K562 (cell line): ENCODE measurements around the gene EXOC2. TPM values are rescaled to one million over a fixed set of nuclear protein-coding genes. Genes with fewer than 3 reads are reported as not detected.

ENCODE experiments used
- ATAC-seq: fragments of 200-7000 bp; cut with Tn5 transposase; 3 replicates; pipeline ENCODE4 v1.9.1; 2020; ENCODE audit warnings: moderate library complexity
- BruUV-seq: library from RNA; stranded (reverse); fragments of 400-500 nt; replicated peaks from 2 replicates; lab custom pipeline; 2021; lab: Mats Ljungman, UMichigan
- CTCF ChIA-PET: fragments of 300-600 bp; formaldehyde crosslinking; extraction: SDS; loops from one replicate; lab custom pipeline; 2021; ENCODE audit warnings: low intra/inter-chr PET ratio; lab: Yijun Ruan, JAX
- POLR2A ChIA-PET: fragments of 300-600, 350-650 bp; sonication (Branson Sonifier 250); formaldehyde crosslinking; extraction: SDS; loops from one replicate; lab custom pipeline; 2021; ENCODE audit warnings: antibody characterized with exemption, inconsistent platforms; lab: Yijun Ruan, JAX
- DNase-seq, 4 experiments: peaks; one replicate each; pipeline versions ENCODE4 v3.0.0 to v3.0.0-alpha.2; 2011 to 2018; ENCODE audit warnings: low spot score in 3 of 4, mixed read lengths in 3 of 4; ENCODE audit errors: extremely low read depth in 1 of 4
- FAIRE-seq: peaks from 2 replicates; lab custom pipeline; 2011; peaks lifted over from hg19 to GRCh38; lab: Jason Lieb, UNC
- H2AFZ ChIP-seq: 2 replicates; pipeline ENCODE4 v1.6.0; 2011; ENCODE audit warnings: low read depth, low read length, control low read depth, inconsistent platforms
- H3K27ac ChIP-seq: fragments of 200-600 bp; 3 replicates; pipeline ENCODE4 v1.8.0; 2011; ENCODE audit warnings: low read depth, mild to moderate bottlenecking, control low read depth, inconsistent platforms, low read length, moderate library complexity, mixed read lengths; ENCODE audit errors: extremely low read depth
- H3K27me3 ChIP-seq, 2 experiments: fragments of 300-600 bp in 1 of 2; 2 replicates in 1 of 2; 3 replicates in 1 of 2; pipeline versions ENCODE4 v1.6.0 to v1.8.0; 2011; ENCODE audit warnings: inconsistent platforms in 2 of 2, low read length in 2 of 2, mild to moderate bottlenecking in 1 of 2, mixed read lengths in 1 of 2, moderate library complexity in 1 of 2; ENCODE audit not compliant: control insufficient read depth in 2 of 2, insufficient read depth in 2 of 2
- H3K36me3 ChIP-seq: fragments of 300-600 bp; 3 replicates; pipeline ENCODE4 v1.8.0; 2011; ENCODE audit warnings: mild to moderate bottlenecking, low read length, inconsistent platforms; ENCODE audit not compliant: control insufficient read depth, insufficient read depth
- H3K4me1 ChIP-seq, 2 experiments: fragments of 200-600 bp in 1 of 2; replicated peaks in 1 of 2; 2 replicates in 1 of 2; 3 replicates in 1 of 2; pipeline versions ENCODE4 v1.5.1 to v1.8.0; 2011; ENCODE audit warnings: inconsistent platforms in 2 of 2, low read length in 2 of 2, mild to moderate bottlenecking in 1 of 2, mixed read lengths in 1 of 2, moderate library complexity in 1 of 2; ENCODE audit not compliant: control insufficient read depth in 2 of 2, insufficient read depth in 2 of 2
- H3K4me2 ChIP-seq: 2 replicates; pipeline ENCODE4 v1.6.1; 2011; ENCODE audit warnings: low read length, control low read depth, inconsistent platforms, mixed read lengths; ENCODE audit not compliant: insufficient read depth
- H3K4me3 ChIP-seq: fragments of 200-600 bp; sonication (generic), shearing (Covaris generic); 2 replicates; pipeline ENCODE4 v1.5.1; 2016; ENCODE audit warnings: control low read depth, inconsistent platforms
- H3K79me2 ChIP-seq: fragments of 200-600 bp; 3 replicates; pipeline ENCODE4 v1.8.0; 2011; ENCODE audit warnings: low read length, inconsistent platforms; ENCODE audit not compliant: control insufficient read depth, insufficient read depth
- H3K9ac ChIP-seq, 2 experiments: 2 replicates each; pipeline versions ENCODE4 v1.6.0 to v1.6.1; 2011; ENCODE audit warnings: low read depth in 2 of 2, low read length in 2 of 2, control low read depth in 1 of 2, inconsistent platforms in 1 of 2, mild to moderate bottlenecking in 1 of 2, mixed read lengths in 1 of 2; ENCODE audit not compliant: insufficient read depth in 1 of 2
- H3K9me1 ChIP-seq: one replicate; pipeline ENCODE4 v1.6.0; 2011; ENCODE audit warnings: inconsistent platforms, mild to moderate bottlenecking, low read length, moderate library complexity; ENCODE audit not compliant: control insufficient read depth, insufficient read depth
- H3K9me3 ChIP-seq: replicated peaks from 2 replicates; pipeline ENCODE4 v1.5.1; 2011; ENCODE audit warnings: low read depth, low read length, inconsistent platforms; ENCODE audit not compliant: control insufficient read depth, insufficient read depth
- H4K20me1 ChIP-seq: replicated peaks from 2 replicates; pipeline ENCODE4 v1.6.1; 2011; ENCODE audit warnings: low read length, inconsistent platforms, mixed read lengths; ENCODE audit not compliant: control insufficient read depth, insufficient read depth
- ATF7 ChIP-seq: fragments of 450-650 bp; IDR thresholded peaks from 2 replicates; pipeline ENCODE4 v1.7.1; 2014; ENCODE audit warnings: mild to moderate bottlenecking, moderate library complexity
- BMI1 ChIP-seq: fragments of 150-350 bp; IDR thresholded peaks from 2 replicates; pipeline ENCODE4 v1.6.1; 2014; ENCODE audit warnings: low read length
- BRD4 ChIP-seq: fragments of 200-600 bp; sonication (generic); IDR thresholded peaks from 2 replicates; pipeline ENCODE4 v1.6.1; 2017; ENCODE audit warnings: inconsistent platforms
- EGR1 ChIP-seq: fragments of 450-650 bp; conservative IDR thresholded peaks from 2 replicates; pipeline ENCODE4 v1.6.1; 2017; ENCODE audit warnings: mild to moderate bottlenecking
- GATA2 ChIP-seq: sonication (generic); formaldehyde crosslinking; IDR thresholded peaks from 2 replicates; pipeline ENCODE4 v1.4.0; 2020; ENCODE audit warnings: mild to moderate bottlenecking, missing genetic modification reagents
- MAFG ChIP-seq: fragments of 450-650 bp; conservative IDR thresholded peaks from 2 replicates; pipeline ENCODE4 v1.6.1; 2016; ENCODE audit warnings: missing genetic modification characterization, missing compliant biosample characterization
- MITF ChIP-seq: IDR thresholded peaks from 2 replicates; pipeline ENCODE4 v1.6.1; 2014; ENCODE audit warnings: antibody characterized with exemption
- RAD51 ChIP-seq: fragments of 450-650 bp; IDR thresholded peaks from 2 replicates; pipeline ENCODE4 v1.7.1; 2016; ENCODE audit warnings: low read depth, mild to moderate bottlenecking, borderline replicate concordance
- RFX1 ChIP-seq: fragments of 450-650 bp; IDR thresholded peaks from 2 replicates; pipeline ENCODE4 v1.6.1; 2016; ENCODE audit warnings: mild to moderate bottlenecking, moderate library complexity
- RFX5 ChIP-seq: IDR thresholded peaks from 2 replicates; pipeline ENCODE4 v1.6.1; 2011; ENCODE audit warnings: low read depth, mild to moderate bottlenecking, improper control_type of control experiment, low read length
- SETDB1 ChIP-seq: IDR thresholded peaks from one replicate; pipeline ENCODE4 v1.6.1; 2012; ENCODE audit warnings: low read length, control low read depth, inconsistent platforms
- SRSF1 ChIP-seq: fragments of 200-400 bp; formaldehyde crosslinking; IDR thresholded peaks from 2 replicates; pipeline ENCODE4 v1.6.1; 2017; ENCODE audit warnings: mild to moderate bottlenecking, low read depth, low read length, moderate library complexity
- ZBTB8A ChIP-seq: fragments of 450-650 bp; IDR thresholded peaks from 2 replicates; pipeline ENCODE4 v1.6.1; 2018; ENCODE audit warnings: mild to moderate bottlenecking, moderate library complexity; ENCODE audit not compliant: partially characterized antibody
- ZNF133 ChIP-seq: fragments of 250-450 bp; sonication (Bioruptor Pico); IDR thresholded peaks from 2 replicates; pipeline ENCODE4 v1.4.0; 2020; ENCODE audit warnings: mild to moderate bottlenecking
- ZNF197 ChIP-seq: fragments of 200-800 bp; sonication (Bioruptor generic); IDR thresholded peaks from 2 replicates; pipeline ENCODE4 v1.6.1; 2016; ENCODE audit warnings: low read depth, missing genetic modification characterization, missing compliant biosample characterization
- ZNF212 ChIP-seq: fragments of 450-650 bp; formaldehyde crosslinking; IDR thresholded peaks from 2 replicates; pipeline ENCODE4 v1.4.0; 2020; ENCODE audit warnings: mild to moderate bottlenecking
- ZNF561 ChIP-seq: fragments of 450-650 bp; formaldehyde crosslinking; conservative IDR thresholded peaks from 2 replicates; pipeline ENCODE4 v1.4.0; 2020; ENCODE audit warnings: mild to moderate bottlenecking, moderate library complexity
- ZNF780A ChIP-seq: fragments of 250-450 bp; sonication (Bioruptor Pico); IDR thresholded peaks from 2 replicates; pipeline ENCODE4 v1.5.0; 2021; ENCODE audit warnings: mild to moderate bottlenecking
- WGBS: fragments of 100-300 bp; shearing (Covaris generic); methylation state at CpG from one replicate; pipeline ENCODE4 v1.1.6; 2016; ENCODE audit warnings: low coverage, mixed read lengths; ENCODE audit not compliant: insufficient coverage; ENCODE audit errors: missing lambda C conversion rate; 5-methylcytosine and 5-hydroxymethylcytosine counted together
- in situ Hi-C: fragments of 300-500 bp; cut with MboI; formaldehyde crosslinking; loops from 4 replicates; pipeline ENCODE4 v1.15.0; 2018; ENCODE audit warnings: inconsistent platforms, mixed read lengths
- intact Hi-C: fragments of 100-400 bp; cut with micrococcal nuclease; formaldehyde crosslinking; loops from 2 replicates; pipeline ENCODE4 v1.14.2; 2022
- polyA plus RNA-seq, 8 experiments: library from polyadenylated mRNA; depleted of rRNA in 4 of 8; stranded (reverse) in 5 of 8; unstranded in 3 of 8; fragments of >200 nt; fragmentation: Nextera tagmentation in 2 of 8; fragmentation: Illumina TruSeq in 1 of 8; extraction: Ambion mirVana in 2 of 8; extraction: Trizol in 1 of 8; gene quantifications; 2 replicates each; pipeline versions ENCODE4 v1.2.1 to v1.2.3, GENCODE V29; 2011 to 2014; ENCODE audit warnings: inconsistent platforms in 1 of 8, missing spikeins in 1 of 8
- total RNA-seq, 7 experiments: library from RNA; depleted of rRNA in 6 of 7; stranded (reverse); fragments of >200 nt in 6 of 7; fragmentation: Illumina TruSeq in 2 of 7; extraction: Trizol in 2 of 7; gene quantifications; 2 replicates each; pipeline versions ENCODE4 v1.2.1 to v1.2.3, GENCODE V29; 2011 to 2021; ENCODE audit warnings: low replicate concordance in 1 of 7

Gene EXOC2
- total and polyA plus RNA-seq, 9 of the 15 experiments (the other 6 are each of a cell fraction or from before 2014, with no cell fraction given): 12.2 to 30.2 (median 24.2) TPM

- ChIA-PET CTCF (no interaction called here), POLR2A (no interaction called here)
- Histone ChIP-seq H2AFZ (no peak overlapping the region), H3K27me3 (peaks cover 48 to 60% of the 10 kb centered on the region in 2 experiments), H3K9me3 (no peaks in the 10 kb centered on the region), H3K36me3 (no peaks in the 10 kb centered on the region), H3K79me2 (no peaks in the 10 kb centered on the region), H3K9ac (no peak overlapping the region), H3K9me1 (no peaks in the 10 kb centered on the region), H3K4me2 (no peak overlapping the region), H3K27ac (no peak overlapping the region), H4K20me1 (no peaks in the 10 kb centered on the region), H3K4me1 (peaks cover 0 to 4% of the 10 kb centered on the region in 2 experiments; a peak in 2 of 5 replicates), H3K4me3 (no peak overlapping the region)
- ATAC-seq (no peak), DNase-seq (no peak), FAIRE-seq (no peak)
- intact Hi-C loops (no loop called here), in situ Hi-C loops (no loop called here)
- TF ChIP-seq SETDB1 (no peak), ZNF133 (CRISPR knock-in tag) (no peak), ZNF197 (CRISPR knock-in tag) (no peak), ZNF561 (CRISPR knock-in tag) (no peak), MITF (no peak), RAD51 (no peak), BMI1 (no peak), ZNF212 (CRISPR knock-in tag) (no peak), MAFG (tag) (no peak), ZBTB8A (no peak), GATA2 (CRISPR knock-in tag) (no peak), BRD4 (no peak), ZNF780A (CRISPR knock-in tag) (no peak), RFX1 (no peak), EGR1 (no peak), SRSF1 (no peak), RFX5 (no peak), ATF7 (no peak)
- 16% methylated on average over 14 of the region's 14 CpGs for WGBS
- BruUV-seq: no TSS peak
Measured at GRCh38 chr6:475314-475713, 217.6 kb downstream of the EXOC2 start.
